Medulla oblongata (tissue), 1 donor: ENCODE data around the gene SLC1A1.

Experiments used
- DNase-seq: peaks from one replicate; pipeline ENCODE4 v3.0.0-alpha.2; 2015; ENCODE audit errors: extremely low spot score

The SLC1A1 gene

DNA sequence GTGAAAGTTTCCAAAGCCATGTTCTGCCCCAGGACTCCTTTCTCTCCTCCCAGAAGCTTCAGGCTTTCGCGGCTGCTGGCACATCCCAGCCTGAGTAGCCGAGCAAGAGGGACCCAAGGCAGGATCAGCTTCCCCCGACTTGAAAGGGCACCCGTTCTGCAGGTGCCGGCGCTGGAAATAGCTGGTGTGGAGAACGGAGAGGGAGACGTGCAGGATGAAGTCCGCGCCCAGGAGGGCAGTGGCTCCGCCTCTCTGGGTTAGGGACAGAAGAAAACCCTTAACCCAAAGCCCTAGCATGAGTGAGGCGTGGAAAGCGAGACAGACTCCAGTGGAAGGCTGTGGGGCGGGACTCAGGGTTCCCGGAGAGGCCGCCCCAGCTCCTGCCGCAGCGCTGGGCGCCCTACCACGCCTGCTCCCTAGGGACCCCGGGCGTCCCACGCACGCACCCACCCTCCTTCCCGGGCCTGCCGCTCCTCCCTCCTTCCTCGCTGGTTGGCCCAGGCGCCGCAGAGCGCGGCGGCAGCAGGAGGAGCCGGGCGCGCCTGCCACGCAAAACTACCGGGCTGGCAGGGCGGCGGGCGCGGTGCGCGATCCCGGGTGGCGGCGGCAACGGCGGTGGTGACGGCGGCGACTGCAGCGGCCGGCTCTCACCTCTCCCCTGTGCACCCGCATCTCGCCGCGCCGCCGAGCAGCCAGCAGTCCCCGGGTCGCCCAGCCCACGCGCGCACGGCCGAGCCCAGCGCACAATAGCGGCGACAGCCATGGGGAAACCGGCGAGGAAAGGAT is at the start of gene SLC1A1:
TSS of gene SLC1A1 (plus strand) at position 550 of the 786 bp plus-strand sequence. CDS start at position 762, 212 bp downstream.
- no peak for DNase-seq

DNA sequence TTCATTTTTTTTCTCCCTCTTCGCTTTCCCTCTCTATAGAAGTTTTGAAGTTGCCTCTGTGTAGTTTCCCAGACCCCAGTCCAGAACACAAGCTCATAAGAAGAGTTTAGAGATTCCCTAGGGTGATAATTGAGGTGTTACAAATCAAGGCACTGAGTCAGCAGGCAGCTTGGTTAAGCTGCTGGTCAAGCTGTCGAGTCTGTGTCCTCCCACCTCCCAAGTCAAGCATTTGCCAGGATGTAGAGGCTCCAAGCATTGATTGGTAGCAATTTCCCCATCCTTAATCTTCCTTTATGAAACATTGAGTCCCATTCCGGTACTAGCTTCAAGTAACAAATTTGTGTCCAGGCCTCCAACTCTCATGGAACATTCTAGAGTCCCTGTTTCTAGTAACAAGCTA is 47.5 kb upstream of the SLC1A1 start:
- no peak for DNase-seq

DNA sequence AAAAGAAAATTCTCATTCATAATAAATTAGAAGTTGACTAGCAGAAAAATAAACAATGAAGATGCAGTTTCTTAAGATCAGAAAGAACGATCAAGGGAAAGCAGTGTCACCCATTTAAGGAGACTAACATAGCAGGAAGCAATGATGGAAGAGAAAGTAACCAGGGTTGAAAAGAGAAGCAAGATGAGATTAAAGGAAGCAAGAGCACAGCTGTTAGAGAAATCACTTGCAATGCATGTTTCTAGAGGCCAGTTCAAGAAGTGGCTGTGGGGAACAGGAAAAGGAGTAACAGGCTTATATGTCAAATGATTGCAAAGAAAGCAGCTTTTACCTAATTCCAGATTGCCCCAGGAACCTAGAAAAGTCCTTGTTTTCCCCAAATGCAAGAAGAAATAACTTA is 46.8 kb upstream of the SLC1A1 start:
- DNase-seq, result peak; percentile 12

DNA sequence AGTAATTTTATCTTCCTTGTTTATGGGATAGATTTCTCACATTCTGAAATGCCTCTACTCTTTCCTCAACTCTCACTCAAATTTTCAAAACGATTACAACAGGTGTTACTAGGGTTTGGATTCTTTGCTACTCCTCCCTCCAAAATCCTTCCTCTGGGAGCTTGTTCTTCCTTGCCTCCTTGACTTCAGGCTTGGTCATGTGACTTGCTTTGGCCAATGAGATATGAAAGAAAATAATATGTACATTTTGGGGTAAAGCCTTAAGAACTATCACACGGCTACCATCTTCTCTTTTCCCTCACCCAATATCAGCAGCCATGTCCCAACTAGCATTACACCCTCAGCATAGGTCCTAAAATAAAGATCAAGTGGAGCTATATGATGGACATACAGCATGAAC is 28.8 kb upstream of the SLC1A1 start:
- DNase-seq, result no peak

DNA sequence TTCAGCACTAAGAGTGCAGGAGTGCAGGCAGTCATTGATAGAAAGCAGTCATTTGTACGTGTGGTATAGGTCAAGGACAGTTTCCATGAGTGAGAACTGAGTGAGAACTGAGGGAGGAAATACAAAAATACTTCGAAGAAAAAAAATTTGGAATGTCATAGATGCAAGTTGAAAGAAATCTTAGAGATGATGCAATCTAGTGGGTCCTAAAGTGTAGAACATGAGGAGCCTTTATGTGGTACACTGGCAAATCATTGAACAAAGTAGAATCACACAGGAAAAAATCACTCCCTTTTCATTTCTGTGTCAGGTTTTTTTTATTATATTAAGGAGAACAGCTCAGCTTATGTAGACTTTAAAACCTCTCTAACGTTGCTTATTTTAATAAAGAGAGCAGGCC is 26.4 kb upstream of the SLC1A1 start:
- DNase-seq, result no peak

DNA sequence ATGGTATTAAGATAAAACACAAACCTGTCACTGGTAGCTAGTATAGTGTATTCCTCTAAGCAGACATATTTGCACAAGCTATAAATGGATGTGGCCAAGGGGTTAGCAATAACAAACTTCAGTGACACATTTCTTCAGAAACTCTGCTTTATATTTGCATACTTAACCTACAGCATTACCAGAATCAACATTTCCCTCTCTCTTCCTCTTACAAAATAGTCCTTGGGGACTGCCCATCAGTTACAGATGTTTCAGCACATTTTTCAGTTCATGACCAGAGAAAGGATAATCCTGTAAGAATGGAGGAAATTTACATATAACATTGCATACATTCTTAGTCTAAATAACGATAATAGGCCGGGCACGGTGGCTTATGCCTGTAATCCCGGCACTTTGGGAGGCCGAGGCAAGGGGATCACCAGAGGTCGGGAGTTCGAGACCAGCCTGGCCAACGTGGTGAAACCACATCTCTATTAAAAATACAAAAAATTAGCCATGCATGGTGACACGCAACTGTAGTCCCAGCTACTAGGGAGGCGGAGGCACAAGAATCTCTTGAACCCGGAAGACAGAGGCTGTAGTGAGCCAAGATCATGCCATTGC is 25.3 kb upstream of the SLC1A1 start:
- no peak for DNase-seq

DNA sequence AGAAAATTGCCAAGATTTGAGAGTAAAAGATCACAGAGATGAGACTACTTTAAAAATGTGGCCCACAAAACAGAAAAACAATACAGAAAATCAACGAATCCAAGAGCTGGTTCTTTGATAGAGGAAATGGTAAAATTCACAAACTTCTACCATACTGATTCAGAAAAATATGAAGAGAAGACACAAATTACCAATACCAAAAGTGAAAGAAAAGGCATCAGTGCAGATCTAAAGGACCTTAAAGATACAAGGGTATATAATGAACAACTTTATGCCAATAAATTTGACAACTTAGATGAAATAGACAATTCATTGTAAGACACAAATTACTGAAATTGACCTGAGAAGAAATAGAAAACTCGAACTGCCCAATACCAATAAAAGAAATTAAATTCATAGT is 24.4 kb upstream of the SLC1A1 start:
- no peak for DNase-seq

DNA sequence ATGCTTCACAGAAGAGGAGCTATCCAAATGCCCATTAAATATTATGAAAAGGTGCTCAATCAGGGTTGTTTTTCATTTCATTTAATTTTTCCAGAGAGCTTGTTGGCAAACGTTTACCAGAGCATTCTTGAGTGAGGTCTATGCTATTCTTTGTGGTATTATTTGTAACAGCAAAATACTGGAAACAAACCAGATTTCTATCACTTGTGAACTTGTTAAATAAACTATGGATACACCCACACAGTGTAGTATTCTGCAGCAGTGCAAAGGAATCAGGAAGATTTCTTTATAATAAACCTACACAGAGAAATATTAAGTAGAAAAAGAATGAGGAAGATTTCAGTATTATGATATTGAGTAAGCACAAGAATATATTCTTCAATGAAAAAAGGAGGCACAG is 15.0 kb upstream of the SLC1A1 start:
- DNase-seq, result no peak

DNA sequence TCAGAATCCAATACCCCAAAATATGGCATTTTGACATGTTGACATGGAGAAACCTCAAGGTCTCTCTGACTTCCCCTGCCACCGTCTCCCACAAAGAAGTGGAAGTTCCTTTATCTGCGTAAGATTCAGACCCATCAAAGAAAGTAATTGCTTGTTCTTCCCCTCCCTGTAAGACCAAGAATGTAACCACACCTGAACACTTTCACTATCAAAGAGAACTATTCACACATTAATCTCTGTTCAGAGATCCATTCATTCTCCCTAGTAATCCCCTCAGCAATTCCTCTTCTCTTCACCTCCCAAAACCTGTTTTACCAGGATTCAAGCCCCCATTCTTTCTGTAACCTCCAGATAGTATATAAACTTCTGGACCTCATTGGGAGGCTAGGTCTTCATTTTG is 4.1 kb upstream of the SLC1A1 start:
- DNase-seq, result no peak

DNA sequence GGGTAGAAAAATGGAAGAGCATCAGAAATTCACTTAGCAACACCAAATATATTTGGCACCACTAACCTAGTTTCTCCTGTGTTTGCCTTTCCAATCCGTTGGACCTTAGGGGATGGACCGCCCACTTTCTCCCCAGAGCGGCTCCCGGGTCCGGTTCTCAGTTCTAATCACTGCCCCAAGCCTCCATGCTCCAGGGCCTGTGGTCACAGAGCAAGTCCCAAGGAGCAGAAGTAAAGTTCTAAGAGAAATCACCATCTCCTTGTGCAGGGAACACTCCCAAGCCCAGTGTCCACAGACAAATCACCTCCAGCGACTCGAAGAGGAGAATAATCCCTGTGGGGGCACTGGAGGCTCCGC is 728 bp upstream of the SLC1A1 start:
- no peak for DNase-seq

DNA sequence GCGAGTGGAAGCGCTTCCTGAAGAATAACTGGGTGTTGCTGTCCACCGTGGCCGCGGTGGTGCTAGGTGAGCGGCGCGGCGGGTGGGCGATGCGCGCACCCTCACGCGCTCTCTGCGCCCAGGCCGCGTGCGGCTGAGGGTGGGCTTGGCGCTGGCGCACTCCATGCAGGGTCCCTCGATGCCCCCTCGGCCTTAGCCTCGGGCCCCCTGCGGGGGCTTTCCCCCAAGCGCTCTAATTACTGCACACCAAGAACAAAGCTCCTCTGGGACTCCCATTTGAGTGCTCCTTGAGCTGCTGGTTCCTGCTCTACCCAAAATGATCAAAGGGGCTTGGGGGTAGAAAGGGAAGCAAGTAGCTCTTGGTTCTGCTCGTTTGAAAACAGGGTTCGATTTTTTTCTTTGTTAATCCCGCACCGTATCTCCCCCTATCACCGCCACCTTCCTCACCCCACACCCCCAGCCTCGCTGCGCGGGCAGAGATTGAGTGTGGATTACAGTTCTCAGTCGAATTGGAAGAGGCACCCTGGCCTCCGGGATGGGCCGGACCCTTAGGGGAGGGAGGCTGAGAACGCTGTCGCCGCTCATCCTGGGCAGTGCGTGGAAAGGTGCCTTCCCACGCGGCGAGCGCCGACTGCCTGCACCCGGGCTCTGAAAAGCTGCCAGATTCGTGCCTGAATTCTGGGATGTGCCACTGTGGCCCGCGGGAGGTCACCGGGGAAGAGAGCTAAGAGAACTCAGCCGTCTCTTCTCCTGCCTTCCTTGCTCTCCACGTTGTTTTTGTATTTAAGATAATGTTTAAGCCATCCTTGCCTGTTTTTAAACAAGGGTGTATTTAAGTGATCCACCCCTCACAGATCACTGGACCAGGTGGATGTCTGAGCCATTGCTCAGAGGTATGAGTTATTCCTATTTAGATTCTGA is 697 bp downstream of the SLC1A1 start:
- DNase-seq, result no peak

DNA sequence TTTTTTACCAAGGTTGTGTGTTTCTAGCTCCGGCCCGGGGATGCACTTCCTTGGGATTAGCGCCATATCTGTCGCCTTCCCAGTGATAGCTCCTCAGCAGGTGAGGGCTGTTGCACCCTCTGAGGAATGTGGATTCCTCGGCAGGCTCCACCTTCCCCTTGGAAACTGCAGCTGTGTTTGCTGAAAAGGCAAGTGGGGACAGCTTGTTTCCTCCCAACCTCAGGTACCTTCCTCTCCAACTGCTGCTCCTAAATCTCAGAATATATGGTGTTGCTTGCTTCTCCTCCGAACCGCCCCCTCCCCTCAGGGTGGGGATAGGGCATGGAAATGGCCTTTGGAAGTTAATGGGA is 1.3 kb downstream of the SLC1A1 start:
- no peak for DNase-seq

DNA sequence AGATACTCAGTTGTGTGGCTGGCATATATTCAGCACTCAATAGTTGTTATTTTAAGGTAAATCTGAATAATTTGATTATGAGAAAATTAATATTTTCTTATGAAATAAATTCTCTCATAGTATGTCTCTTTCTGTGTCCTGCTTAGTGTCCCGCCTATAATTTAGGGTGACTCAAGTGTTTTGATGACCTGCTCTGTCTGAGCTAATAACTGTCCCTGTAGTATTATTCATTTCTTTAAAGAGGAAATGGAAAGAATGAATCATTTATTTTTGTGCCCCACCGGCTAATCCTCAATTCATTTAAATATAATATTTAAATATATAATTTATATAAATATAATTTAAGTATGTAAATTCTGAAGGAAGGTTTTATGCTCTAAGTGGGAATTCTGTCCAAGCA is 4.1 kb downstream of the SLC1A1 start:
- no peak for DNase-seq

DNA sequence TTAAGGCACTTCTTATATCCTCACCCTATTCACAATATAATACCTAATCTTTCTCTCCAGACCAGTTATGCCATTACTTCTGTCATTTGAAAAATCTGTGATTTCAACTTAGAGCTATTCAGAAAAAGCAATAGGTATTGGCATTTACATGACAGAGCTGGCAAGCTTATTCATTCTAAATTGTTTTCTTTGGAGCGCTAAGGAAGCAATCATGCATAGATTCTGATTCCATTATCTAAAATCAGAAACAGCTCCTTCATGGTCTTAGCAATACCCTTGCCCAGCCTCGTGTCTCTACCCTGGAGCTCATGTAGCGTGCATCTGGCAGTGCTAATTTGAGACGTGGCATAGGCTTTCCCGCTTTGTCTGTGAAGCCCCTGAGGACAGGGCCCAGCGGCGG is 4.5 kb downstream of the SLC1A1 start:
- no peak for DNase-seq

DNA sequence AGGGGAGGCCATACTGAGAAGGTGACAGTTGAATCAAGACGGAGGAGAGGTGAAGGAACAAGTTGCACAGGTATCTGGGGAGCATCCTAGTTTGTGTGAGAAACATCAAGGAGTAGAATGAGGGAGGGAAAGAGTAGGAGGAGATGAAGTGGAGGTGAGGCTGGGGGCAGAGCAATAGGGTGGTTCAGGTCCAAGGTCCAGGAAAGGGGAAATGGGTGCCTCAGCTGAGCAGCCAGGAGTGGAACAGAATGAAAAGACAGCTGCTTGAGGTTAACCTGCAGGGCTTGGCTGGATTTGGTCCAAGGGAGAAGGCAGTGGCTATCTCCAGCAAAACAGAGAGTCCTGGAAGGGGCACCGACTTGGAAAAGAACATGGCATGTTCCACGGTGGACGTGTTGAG is 5.3 kb downstream of the SLC1A1 start:
- no peak for DNase-seq

DNA sequence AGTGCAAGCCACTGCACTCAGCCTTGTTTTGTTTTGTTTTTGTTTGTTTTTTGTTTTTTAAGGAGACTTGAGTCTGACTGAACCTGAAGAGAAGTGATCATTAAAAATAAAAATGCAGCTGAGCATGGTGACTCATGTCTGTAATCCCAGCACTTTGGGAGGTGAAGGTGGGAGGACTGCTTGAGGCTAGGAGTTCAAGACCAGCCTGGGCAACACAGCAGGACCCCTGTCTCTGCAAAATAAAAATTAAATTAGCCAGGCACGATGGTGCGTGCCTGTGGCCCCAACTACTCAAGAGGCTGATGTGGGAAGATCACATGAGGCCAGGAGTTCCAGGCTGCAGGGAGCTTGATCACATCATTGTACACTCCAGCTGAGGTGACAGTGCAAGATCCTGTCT is 6.2 kb downstream of the SLC1A1 start:
- no peak for DNase-seq

DNA sequence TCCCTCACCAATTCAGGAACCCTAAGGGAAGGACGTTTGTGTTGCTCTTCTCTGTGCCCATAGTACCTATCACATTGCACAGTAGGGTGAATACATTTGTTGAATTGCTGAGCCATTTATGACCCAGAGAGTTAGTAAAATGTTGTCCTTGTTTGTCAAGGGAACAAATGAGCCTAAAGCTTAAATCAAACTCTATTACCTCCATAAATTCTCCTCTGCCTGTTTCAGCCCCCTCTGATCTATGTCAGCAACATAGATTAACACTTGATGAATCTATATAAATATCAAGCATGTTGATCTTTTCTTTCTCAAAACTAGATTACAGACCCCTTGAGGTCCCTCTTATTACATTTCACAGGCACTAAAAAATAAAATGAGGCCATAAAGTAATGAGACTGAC is 7.1 kb downstream of the SLC1A1 start:
- DNase-seq, result no peak

DNA sequence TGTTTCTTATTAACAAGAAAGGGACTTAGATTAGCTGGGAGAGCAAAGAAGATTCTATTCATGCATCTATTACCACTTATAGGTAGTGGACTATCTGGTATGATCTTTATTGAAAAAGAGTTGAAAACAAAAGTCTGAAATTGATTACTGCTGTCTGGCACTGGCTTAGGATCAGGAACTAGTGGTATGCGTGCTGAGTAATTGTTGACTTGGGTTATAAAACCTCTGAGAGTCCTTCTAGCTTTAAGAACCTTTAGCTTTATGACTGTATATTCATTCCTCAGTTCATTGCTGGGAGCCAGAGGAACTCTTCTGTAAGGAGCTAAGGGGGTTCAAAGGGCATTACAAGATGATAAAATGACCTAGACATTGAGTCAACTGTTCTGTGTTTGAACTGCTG is 7.6 kb downstream of the SLC1A1 start:
- no peak for DNase-seq

DNA sequence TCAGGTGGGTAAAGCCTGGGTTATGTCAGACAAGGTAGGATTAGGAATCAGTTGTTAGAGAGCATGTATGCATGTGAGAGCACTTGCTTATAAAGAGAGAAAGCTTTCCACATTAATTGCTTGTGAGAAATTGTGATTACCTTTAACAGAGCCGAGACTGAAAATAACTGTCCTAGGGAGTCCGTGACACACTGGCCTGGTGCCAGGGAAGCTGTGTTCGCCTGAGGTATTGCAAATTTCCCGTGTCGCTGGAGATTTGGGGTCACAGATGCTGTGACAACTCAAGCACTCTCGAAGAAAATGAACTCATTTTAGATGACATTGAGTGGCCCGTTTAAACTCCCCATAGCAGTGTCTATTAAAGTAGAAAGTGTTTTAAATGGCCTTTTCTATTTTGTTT is 9.6 kb downstream of the SLC1A1 start:
- no peak for DNase-seq

DNA sequence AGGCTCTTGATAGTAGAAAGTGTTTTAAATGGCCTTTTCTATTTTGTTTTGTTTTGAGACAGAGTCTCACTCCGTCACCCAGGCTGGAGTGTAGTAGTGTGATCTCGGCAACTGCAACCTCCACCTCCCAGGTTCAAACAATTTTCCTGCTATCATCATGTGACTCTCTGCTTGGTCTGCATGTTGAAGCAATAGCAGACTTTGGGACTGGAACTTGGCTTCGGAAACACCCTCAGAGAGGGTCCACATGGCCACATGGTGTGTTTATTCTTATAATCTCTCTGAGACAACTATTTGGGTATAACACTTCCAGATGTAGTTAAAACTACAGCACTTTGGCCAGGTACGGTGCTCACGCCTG is 10.9 kb downstream of the SLC1A1 start:
- DNase-seq, result no peak

DNA sequence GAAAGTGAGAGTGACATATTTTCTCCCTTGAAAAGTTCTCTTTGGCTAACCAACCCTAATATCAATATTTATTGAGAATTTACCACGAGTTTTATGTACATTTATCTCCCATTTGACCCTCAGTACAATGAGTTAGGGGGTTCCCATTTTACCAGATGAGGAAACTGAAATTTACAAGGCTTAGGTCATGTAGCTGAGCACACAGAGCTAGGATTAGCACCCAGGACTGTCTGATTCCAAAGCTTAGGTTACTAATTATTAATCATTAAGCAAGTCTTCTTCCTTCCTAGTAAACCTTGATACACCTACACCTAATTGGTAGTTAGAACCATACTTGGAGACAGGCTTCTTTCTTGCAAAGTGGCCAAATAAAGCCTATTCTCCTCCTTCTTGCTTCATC is 12.2 kb downstream of the SLC1A1 start:
- DNase-seq, result no peak

DNA sequence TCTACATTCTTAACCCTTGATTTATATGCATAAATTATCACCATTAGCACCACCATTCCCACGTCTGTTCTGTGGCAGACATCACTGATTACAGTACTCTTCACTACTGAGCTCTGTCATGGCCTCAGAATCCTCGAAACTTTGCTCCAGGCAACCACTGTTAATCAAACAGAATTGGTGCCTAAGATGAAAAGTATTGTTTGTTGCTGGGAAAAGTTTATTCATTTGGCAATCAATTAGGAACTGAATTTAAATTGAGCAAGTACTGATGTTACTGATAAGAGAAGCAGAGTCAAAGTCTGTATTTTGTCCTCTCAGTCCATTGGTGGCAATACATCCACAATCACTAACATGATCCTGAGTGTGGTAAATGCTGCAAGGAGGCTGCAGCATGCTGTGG is 12.8 kb downstream of the SLC1A1 start:
- DNase-seq, result no peak

DNA sequence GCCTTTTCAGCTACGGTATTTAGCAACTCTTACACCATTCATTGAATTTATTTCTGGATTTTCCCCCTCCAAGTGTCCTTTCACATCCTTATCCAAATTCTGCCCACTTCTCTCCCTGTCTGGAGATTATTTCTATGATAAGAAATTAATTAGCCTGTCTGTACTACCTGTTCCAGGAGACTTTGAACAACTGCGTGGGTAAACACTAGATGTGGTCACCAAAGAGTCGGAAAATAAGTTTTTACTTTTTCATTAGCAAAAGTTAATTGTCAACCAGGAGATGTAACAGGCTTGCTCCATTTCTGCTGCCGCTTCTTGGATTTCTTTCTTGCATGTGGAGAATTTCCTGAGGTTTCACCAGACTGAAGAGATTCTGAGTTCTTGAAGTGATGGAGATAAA is 14.0 kb downstream of the SLC1A1 start:
- DNase-seq, result no peak
